ENCODE data around the gene ZBTB44.

ZBTB44 gene

DNA sequence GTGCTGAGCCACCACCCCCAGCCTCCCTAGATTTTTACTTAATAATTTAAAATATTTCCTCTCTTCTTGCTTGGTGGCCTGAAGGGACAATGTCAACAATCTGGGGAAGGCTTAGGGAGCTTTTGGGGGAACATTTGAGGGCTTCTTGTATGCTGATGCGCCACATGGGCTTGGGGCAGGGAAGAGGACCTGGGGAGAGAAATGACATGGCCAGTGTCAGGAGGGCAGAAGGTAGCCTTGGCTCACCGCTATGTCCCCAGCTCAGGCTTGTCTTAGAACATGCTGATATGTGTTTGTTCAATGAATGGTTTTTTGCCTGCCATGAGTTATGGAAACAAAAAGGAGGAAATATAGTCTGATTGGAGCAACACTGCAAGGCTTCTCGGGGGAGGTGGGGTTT lies 103.6 kb downstream of the ZBTB44 start:
- H3K4me3 ChIP-seq (ENCODE audit: insufficient read depth in 1 of 2, low read depth in 1 of 2, low read length in 2 of 2), result no peak overlapping the region
- H3K14ac ChIP-seq (ENCODE audit: low read length in 2 of 2), result no peak overlapping the region
- no peak overlapping the region for H3K27ac ChIP-seq (ENCODE audit: low read length, poor library complexity, severe bottlenecking)
- H3K27me3 ChIP-seq (ENCODE audit: control insufficient read depth in 1 of 2, insufficient read depth in 1 of 2, low read length in 2 of 2), result peaks cover 66 to 68% of the 10 kb centered on the region in 2 experiments
- H2BK5ac ChIP-seq (ENCODE audit: low read depth, low read length, poor library complexity, severe bottlenecking), result no peak overlapping the region
- no peaks in the 10 kb centered on the region for H3K36me3 ChIP-seq (ENCODE audit: control insufficient read depth in 1 of 2, insufficient read depth in 2 of 2, low read depth in 1 of 2, low read length in 2 of 2)
- no peak overlapping the region for H3K4ac ChIP-seq (ENCODE audit: low read depth in 1 of 2, low read length in 2 of 2)
- H3K23ac ChIP-seq (ENCODE audit: low read length in 2 of 2), result no peak overlapping the region
- H2BK120ac ChIP-seq (ENCODE audit: low read depth, low read length), result no peak overlapping the region
- no peaks in the 10 kb centered on the region for H3K9me3 ChIP-seq (ENCODE audit: control insufficient read depth, low read length)
- no peak overlapping the region for H3K4me2 ChIP-seq (ENCODE audit: low read length, poor library complexity, severe bottlenecking)
- no peak overlapping the region for H2AK5ac ChIP-seq (ENCODE audit: low read length, severe bottlenecking)
- no peak overlapping the region for H3K9ac ChIP-seq (ENCODE audit: low read length)
- no peak overlapping the region for H3K18ac ChIP-seq (ENCODE audit: low read depth in 1 of 2, low read length in 2 of 2)
- H3K4me1 ChIP-seq (ENCODE audit: control insufficient read depth, insufficient read depth, low read depth, low read length), result peaks cover 3% of the 10 kb centered on the region
- H3K79me1 ChIP-seq (replicated peaks; ENCODE audit: low read length, poor library complexity, severe bottlenecking), result no peaks in the 10 kb centered on the region
- H2BK12ac ChIP-seq (ENCODE audit: low read length in 2 of 2), result no peak overlapping the region
- no peak overlapping the region for H4K91ac ChIP-seq (ENCODE audit: low read length)
- H2AFZ ChIP-seq (ENCODE audit: low read depth, low read length), result no peak overlapping the region
- no peak overlapping the region for H2BK15ac ChIP-seq (ENCODE audit: low read depth, poor library complexity, severe bottlenecking)
- no peak overlapping the region for H4K8ac ChIP-seq (ENCODE audit: low read length)
- WGBS, result 92% methylated on average over 3 of the region's 3 CpGs
- no peak for DNase-seq

DNA sequence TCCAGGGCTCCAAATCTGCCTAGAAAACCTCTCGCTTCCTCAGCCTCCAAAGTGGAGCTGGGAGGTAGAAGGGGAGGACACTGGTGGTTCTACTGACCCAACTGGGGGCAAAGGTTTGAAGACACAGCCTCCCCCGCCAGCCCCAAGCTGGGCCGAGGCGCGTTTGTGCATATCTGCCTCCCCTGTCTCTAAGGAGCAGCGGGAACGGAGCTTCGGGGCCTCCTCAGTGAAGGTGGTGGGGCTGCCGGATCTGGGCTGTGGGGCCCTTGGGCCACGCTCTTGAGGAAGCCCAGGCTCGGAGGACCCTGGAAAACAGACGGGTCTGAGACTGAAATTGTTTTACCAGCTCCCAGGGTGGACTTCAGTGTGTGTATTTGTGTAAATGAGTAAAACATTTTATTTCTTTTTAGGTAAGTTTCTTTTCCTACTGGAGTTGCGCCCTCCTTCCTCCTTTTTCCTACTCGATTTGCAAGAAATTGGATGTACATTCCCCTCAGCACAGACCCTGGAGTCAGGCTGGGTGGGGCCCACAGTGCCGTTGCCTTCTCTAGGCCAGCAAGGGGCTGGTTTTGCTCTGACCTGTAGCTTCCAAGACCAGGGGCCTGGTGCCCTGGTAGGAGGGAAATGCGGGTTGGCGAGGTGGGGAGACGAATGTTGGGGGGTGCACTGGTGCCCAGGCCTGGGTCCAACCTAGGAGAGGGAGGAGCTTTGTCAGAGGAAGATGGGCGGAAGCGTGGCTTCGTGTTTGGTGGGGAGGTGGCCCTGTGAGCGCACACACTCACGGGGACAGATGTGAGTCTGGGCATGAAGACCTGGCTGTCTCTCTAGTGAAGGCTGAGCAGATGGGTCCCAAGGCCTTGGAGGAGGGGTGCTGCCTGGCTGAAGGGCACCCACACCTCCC lies 104.5 kb downstream of the ZBTB44 start:
- no peaks in the 10 kb centered on the region for H3K36me3 ChIP-seq (ENCODE audit: control insufficient read depth in 1 of 2, insufficient read depth in 2 of 2, low read depth in 1 of 2, low read length in 2 of 2)
- H2BK15ac ChIP-seq (ENCODE audit: low read depth, poor library complexity, severe bottlenecking), result no peak overlapping the region
- H2AK5ac ChIP-seq (ENCODE audit: low read length, severe bottlenecking), result no peak overlapping the region
- H3K79me1 ChIP-seq (replicated peaks; ENCODE audit: low read length, poor library complexity, severe bottlenecking), result no peaks in the 10 kb centered on the region
- no peak overlapping the region for H4K91ac ChIP-seq (ENCODE audit: low read length)
- peaks cover 3% of the 10 kb centered on the region for H3K4me1 ChIP-seq (ENCODE audit: control insufficient read depth, insufficient read depth, low read depth, low read length)
- DNase-seq, result no peak
- H3K4me2 ChIP-seq (ENCODE audit: low read length, poor library complexity, severe bottlenecking), result no peak overlapping the region
- 84% methylated on average over 22 of the region's 23 CpGs for WGBS
- no peak overlapping the region for H2AFZ ChIP-seq (ENCODE audit: low read depth, low read length)
- H3K4ac ChIP-seq (ENCODE audit: low read depth in 1 of 2, low read length in 2 of 2), result no peak overlapping the region
- H2BK120ac ChIP-seq (ENCODE audit: low read depth, low read length), result no peak overlapping the region
- H2BK12ac ChIP-seq (ENCODE audit: low read length in 2 of 2), result no peak overlapping the region
- no peak overlapping the region for H3K23ac ChIP-seq (ENCODE audit: low read length in 2 of 2)
- H3K9ac ChIP-seq (ENCODE audit: low read length), result no peak overlapping the region
- H2BK5ac ChIP-seq (ENCODE audit: low read depth, low read length, poor library complexity, severe bottlenecking), result no peak overlapping the region
- H3K27me3 ChIP-seq (ENCODE audit: control insufficient read depth in 1 of 2, insufficient read depth in 1 of 2, low read length in 2 of 2), result peaks cover 60 to 62% of the 10 kb centered on the region in 2 experiments
- no peak overlapping the region for H4K8ac ChIP-seq (ENCODE audit: low read length)
- no peak overlapping the region for H3K14ac ChIP-seq (ENCODE audit: low read length in 2 of 2)
- H3K9me3 ChIP-seq (ENCODE audit: control insufficient read depth, low read length), result no peaks in the 10 kb centered on the region
- H3K4me3 ChIP-seq (ENCODE audit: insufficient read depth in 1 of 2, low read depth in 1 of 2, low read length in 2 of 2), result no peak overlapping the region
- no peak overlapping the region for H3K27ac ChIP-seq (ENCODE audit: low read length, poor library complexity, severe bottlenecking)
- no peak overlapping the region for H3K18ac ChIP-seq (ENCODE audit: low read depth in 1 of 2, low read length in 2 of 2)

GRCh38 chr11:130209128-130209932 lies 105.4 kb downstream of the ZBTB44 start:
- WGBS, result 95% methylated on average over 49 of the region's 53 CpGs
- DNase-seq, result no peak

More at GRCh38 chr11:130209128-130209932, 105.4 kb downstream of the ZBTB44 start:
- Histone ChIP-seq H2AK5ac (ENCODE audit: low read length, severe bottlenecking) (no peak overlapping the region), H3K14ac (ENCODE audit: low read length in 2 of 2) (no peak overlapping the region), H2BK15ac (ENCODE audit: low read depth, poor library complexity, severe bottlenecking) (no peak overlapping the region), H3K4me3 (ENCODE audit: insufficient read depth in 1 of 2, low read depth in 1 of 2, low read length in 2 of 2) (no peak overlapping the region), H2AFZ (ENCODE audit: low read depth, low read length) (no peak overlapping the region), H3K4ac (ENCODE audit: low read depth in 1 of 2, low read length in 2 of 2) (no peak overlapping the region), H3K23ac (ENCODE audit: low read length in 2 of 2) (no peak overlapping the region), H3K36me3 (ENCODE audit: control insufficient read depth in 1 of 2, insufficient read depth in 2 of 2, low read depth in 1 of 2, low read length in 2 of 2) (no peaks in the 10 kb centered on the region), H4K91ac (ENCODE audit: low read length) (no peak overlapping the region), H4K8ac (ENCODE audit: low read length) (no peak overlapping the region), H3K9me3 (ENCODE audit: control insufficient read depth, low read length) (no peaks in the 10 kb centered on the region), H3K27me3 (ENCODE audit: control insufficient read depth in 1 of 2, insufficient read depth in 1 of 2, low read length in 2 of 2) (peaks cover 51 to 59% of the 10 kb centered on the region in 2 experiments), H3K18ac (ENCODE audit: low read depth in 1 of 2, low read length in 2 of 2) (no peak overlapping the region), H3K27ac (ENCODE audit: low read length, poor library complexity, severe bottlenecking) (no peak overlapping the region), H2BK5ac (ENCODE audit: low read depth, low read length, poor library complexity, severe bottlenecking) (no peak overlapping the region), H2BK120ac (ENCODE audit: low read depth, low read length) (no peak overlapping the region), H3K9ac (ENCODE audit: low read length) (no peak overlapping the region), H3K4me1 (ENCODE audit: control insufficient read depth, insufficient read depth, low read depth, low read length) (peaks cover 3% of the 10 kb centered on the region), H3K4me2 (ENCODE audit: low read length, poor library complexity, severe bottlenecking) (no peak overlapping the region), H2BK12ac (ENCODE audit: low read length in 2 of 2) (no peak overlapping the region), H3K79me1 (replicated peaks; ENCODE audit: low read length, poor library complexity, severe bottlenecking) (no peaks in the 10 kb centered on the region)

Data from mesenchymal stem cell (in vitro differentiated cells and primary cell).